ENCODE measurements around the gene FAM184A.
"Not testable (repeated sequence)": the region's sequence is repeated elsewhere in the genome, so short reads cannot be mapped to it uniquely, and the experiment has no call there.

FAM184A gene

GRCh38 chr6:119012521-119012920 is 65.9 kb downstream of the FAM184A start:
- DNase-seq (ENCODE audit: low read depth) = no peak

GRCh38 chr6:119009266-119009665 is 69.2 kb downstream of the FAM184A start:
- not testable (repeated sequence) for DNase-seq (ENCODE audit: low read depth)

- DNase-seq (ENCODE audit: low read depth) = no peak
These were observed 71.5 kb downstream of the FAM184A start for GRCh38 chr6:119006974-119007373.

- DNase-seq (ENCODE audit: low read depth) = no peak
These were observed 76.4 kb downstream of the FAM184A start for GRCh38 chr6:119002069-119002468.

- no peak for DNase-seq (ENCODE audit: low read depth)
These were observed 78.9 kb downstream of the FAM184A start for GRCh38 chr6:118999494-119000040.

- DNase-seq (ENCODE audit: low read depth) = not testable (repeated sequence)
These were observed 81.0 kb downstream of the FAM184A start for GRCh38 chr6:118997426-118997825.

- no peak for DNase-seq (ENCODE audit: low read depth)
These were observed 82.1 kb downstream of the FAM184A start for GRCh38 chr6:118996289-118996820.

GRCh38 chr6:118993803-118994251 is 84.6 kb downstream of the FAM184A start:
- no peak for DNase-seq (ENCODE audit: low read depth)

GRCh38 chr6:118993358-118993757 is 85.1 kb downstream of the FAM184A start:
- no peak for DNase-seq (ENCODE audit: low read depth)

- no peak for DNase-seq (ENCODE audit: low read depth)
These were observed 86.2 kb downstream of the FAM184A start for GRCh38 chr6:118992186-118992795.

GRCh38 chr6:118986312-118986711 is 92.2 kb downstream of the FAM184A start:
- no peak for DNase-seq (ENCODE audit: low read depth)

GRCh38 chr6:118985123-118985830 is 93.2 kb downstream of the FAM184A start:
- no peak for DNase-seq (ENCODE audit: low read depth)

- no peak for DNase-seq (ENCODE audit: low read depth)
These were observed 94.1 kb downstream of the FAM184A start for GRCh38 chr6:118984342-118984741.

- DNase-seq (ENCODE audit: low read depth) = no peak
These were observed 95.9 kb downstream of the FAM184A start for GRCh38 chr6:118982575-118982911.

GRCh38 chr6:118981884-118982574 is 96.4 kb downstream of the FAM184A start:
- DNase-seq (ENCODE audit: low read depth) = no peak

- DNase-seq (ENCODE audit: low read depth) = no peak
These were observed 98.4 kb downstream of the FAM184A start for GRCh38 chr6:118980063-118980462.

- DNase-seq (ENCODE audit: low read depth) = no peak
These were observed 103.7 kb downstream of the FAM184A start for GRCh38 chr6:118974790-118975189.

GRCh38 chr6:118971682-118972081 is 106.8 kb downstream of the FAM184A start:
- no peak for DNase-seq (ENCODE audit: low read depth)

- no peak for DNase-seq (ENCODE audit: low read depth)
These were observed 107.6 kb downstream of the FAM184A start for GRCh38 chr6:118970866-118971265.

GRCh38 chr6:118968416-118968815 is 110.0 kb downstream of the FAM184A start:
- DNase-seq (ENCODE audit: low read depth) = no peak

- DNase-seq (ENCODE audit: low read depth) = no peak
These were observed 111.2 kb downstream of the FAM184A start for GRCh38 chr6:118967239-118967638.

GRCh38 chr6:118965843-118966370 is 112.6 kb downstream of the FAM184A start:
- DNase-seq (ENCODE audit: low read depth) = no peak

Measured in stimulated activated CD8-positive, alpha-beta memory T cell treated with anti-CD3 and anti-CD28 coated beads, Interleukin-4, amount 100 ng/mL, for 24 hours (primary cell).